Measurements from ENCODE around the gene PGAP1. TPM values are rescaled to one million over a fixed set of nuclear protein-coding genes. Genes with fewer than 3 reads are reported as not detected.

PGAP1 gene
- total RNA-seq, 1 experiment from 2014 or later = 3.5 TPM

DNA sequence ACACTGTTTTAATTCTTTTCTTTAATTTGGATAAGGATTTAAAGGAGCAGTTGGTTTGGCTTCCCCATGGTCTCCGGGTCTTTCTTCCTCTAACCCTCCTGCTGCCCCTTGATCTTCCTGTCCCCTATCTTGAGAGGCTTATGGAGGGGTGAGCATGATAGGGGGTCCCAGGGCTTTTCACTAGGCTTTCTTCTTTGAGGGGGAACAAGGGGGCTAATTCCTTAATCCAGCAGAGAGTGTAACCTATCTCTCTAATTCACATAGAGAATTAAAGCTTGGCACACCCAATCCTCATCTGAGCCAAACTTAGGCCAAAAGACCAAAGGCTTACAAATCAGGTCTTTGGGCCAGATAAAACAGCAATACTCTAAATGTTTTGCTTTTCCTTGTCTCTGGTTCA lies 95.8 kb downstream of the PGAP1 start:
- Histone ChIP-seq H3K4me1 (ENCODE audit: insufficient read depth, low read length) (peaks cover 3% of the 10 kb centered on the region; the same call in 1 of the 2 replicates), H4K20me1 (ENCODE audit: low read length) (no peaks in the 10 kb centered on the region), H3K79me2 (ENCODE audit: low read length) (no peaks in the 10 kb centered on the region), H3K4me3 (ENCODE audit: low read length) (no peak overlapping the region), H3K9me3 (ENCODE audit: low read length) (no peaks in the 10 kb centered on the region), H3K9ac (ENCODE audit: low read length) (no peak overlapping the region), H3K36me3 (ENCODE audit: low read depth, low read length) (no peaks in the 10 kb centered on the region), H2AFZ (ENCODE audit: low read length) (no peak overlapping the region), H3K4me2 (ENCODE audit: low read length) (no peak overlapping the region), H3F3A (ENCODE audit: low read length, unreplicated experiment) (no peaks in the 10 kb centered on the region), H3K27ac (ENCODE audit: low read length) (no peak overlapping the region), H3K9me2 (replicated peaks; ENCODE audit: low read length) (no peaks in the 10 kb centered on the region), H3K27me3 (ENCODE audit: low read length) (no peaks in the 10 kb centered on the region)
- ATAC-seq = no peak
- no peak for DNase-seq
- ChIA-PET CTCF (no interaction called here), POLR2A (ENCODE audit: unreplicated experiment) (no interaction called here)
- TF ChIP-seq EZH2phosphoT487 (IDR thresholded peaks at IDR 0.05; ENCODE audit: borderline replicate concordance, low read length) (no peak), EZH2 (IDR thresholded peaks at IDR 0.05; ENCODE audit: low read length, unreplicated experiment) (no peak)
- TF ChIP-seq, protein P1, sequence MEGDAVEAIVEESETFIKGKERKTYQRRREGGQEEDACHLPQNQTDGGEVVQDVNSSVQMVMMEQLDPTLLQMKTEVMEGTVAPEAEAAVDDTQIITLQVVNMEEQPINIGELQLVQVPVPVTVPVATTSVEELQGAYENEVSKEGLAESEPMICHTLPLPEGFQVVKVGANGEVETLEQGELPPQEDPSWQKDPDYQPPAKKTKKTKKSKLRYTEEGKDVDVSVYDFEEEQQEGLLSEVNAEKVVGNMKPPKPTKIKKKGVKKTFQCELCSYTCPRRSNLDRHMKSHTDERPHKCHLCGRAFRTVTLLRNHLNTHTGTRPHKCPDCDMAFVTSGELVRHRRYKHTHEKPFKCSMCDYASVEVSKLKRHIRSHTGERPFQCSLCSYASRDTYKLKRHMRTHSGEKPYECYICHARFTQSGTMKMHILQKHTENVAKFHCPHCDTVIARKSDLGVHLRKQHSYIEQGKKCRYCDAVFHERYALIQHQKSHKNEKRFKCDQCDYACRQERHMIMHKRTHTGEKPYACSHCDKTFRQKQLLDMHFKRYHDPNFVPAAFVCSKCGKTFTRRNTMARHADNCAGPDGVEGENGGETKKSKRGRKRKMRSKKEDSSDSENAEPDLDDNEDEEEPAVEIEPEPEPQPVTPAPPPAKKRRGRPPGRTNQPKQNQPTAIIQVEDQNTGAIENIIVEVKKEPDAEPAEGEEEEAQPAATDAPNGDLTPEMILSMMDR (conservative IDR thresholded peaks at IDR 0.05; ENCODE audit: low read depth, low read length) = no peak
- intact Hi-C loops (cut with micrococcal nuclease) = loop anchor here (10.0 kb wide), 1 partner anchor 154 kb away; no protein-coding TSS in a partner anchor
- no TSS peak for BruUV-seq (replicated peaks)

DNA sequence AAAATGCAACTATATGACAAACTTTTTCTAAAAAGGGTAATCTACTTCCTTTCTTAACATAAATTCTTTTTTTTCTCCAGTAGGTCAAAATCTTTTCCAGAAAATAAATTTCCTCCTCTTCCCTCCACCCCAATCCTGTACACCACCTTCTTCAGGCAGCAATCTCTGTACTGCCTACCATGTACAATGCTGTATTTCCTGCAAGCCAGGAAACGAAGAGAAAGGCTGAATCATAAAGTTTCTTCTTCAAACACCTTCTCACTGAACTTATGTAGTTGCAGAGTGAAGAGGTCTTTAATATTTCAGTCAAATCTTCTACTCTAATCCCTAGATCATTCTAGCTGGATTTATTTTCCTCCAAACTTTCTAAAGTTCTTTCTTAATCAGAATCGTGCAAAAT lies 99.2 kb downstream of the PGAP1 start:
- intact Hi-C loops (cut with micrococcal nuclease) = no loop called here
- CTCF ChIA-PET = no interaction called here
- Histone ChIP-seq H3K4me1 (ENCODE audit: insufficient read depth, low read length) (peaks cover 10% of the 10 kb centered on the region; the same call in 1 of the 2 replicates), H3F3A (ENCODE audit: low read length, unreplicated experiment) (no peaks in the 10 kb centered on the region), H3K9me3 (ENCODE audit: low read length) (no peaks in the 10 kb centered on the region), H4K20me1 (ENCODE audit: low read length) (no peaks in the 10 kb centered on the region), H3K27me3 (ENCODE audit: low read length) (no peaks in the 10 kb centered on the region), H3K9ac (ENCODE audit: low read length) (no peak overlapping the region), H3K36me3 (ENCODE audit: low read depth, low read length) (no peaks in the 10 kb centered on the region), H3K4me2 (ENCODE audit: low read length) (no peak overlapping the region), H3K9me2 (replicated peaks; ENCODE audit: low read length) (no peaks in the 10 kb centered on the region), H3K4me3 (ENCODE audit: low read length) (no peak overlapping the region), H3K79me2 (ENCODE audit: low read length) (no peaks in the 10 kb centered on the region), H2AFZ (ENCODE audit: low read length) (no peak overlapping the region), H3K27ac (ENCODE audit: low read length) (no peak overlapping the region)
- ATAC-seq (no peak), DNase-seq (no peak)
- POLR2A ChIA-PET (ENCODE audit: unreplicated experiment) = no interaction called here
- no TSS peak for BruUV-seq (replicated peaks)
- TF ChIP-seq, protein P1 (conservative IDR thresholded peaks at IDR 0.05; ENCODE audit: low read depth, low read length) = no peak
- TF ChIP-seq EZH2 (IDR thresholded peaks at IDR 0.05; ENCODE audit: low read length, unreplicated experiment) (no peak), EZH2phosphoT487 (IDR thresholded peaks at IDR 0.05; ENCODE audit: borderline replicate concordance, low read length) (no peak)

DNA sequence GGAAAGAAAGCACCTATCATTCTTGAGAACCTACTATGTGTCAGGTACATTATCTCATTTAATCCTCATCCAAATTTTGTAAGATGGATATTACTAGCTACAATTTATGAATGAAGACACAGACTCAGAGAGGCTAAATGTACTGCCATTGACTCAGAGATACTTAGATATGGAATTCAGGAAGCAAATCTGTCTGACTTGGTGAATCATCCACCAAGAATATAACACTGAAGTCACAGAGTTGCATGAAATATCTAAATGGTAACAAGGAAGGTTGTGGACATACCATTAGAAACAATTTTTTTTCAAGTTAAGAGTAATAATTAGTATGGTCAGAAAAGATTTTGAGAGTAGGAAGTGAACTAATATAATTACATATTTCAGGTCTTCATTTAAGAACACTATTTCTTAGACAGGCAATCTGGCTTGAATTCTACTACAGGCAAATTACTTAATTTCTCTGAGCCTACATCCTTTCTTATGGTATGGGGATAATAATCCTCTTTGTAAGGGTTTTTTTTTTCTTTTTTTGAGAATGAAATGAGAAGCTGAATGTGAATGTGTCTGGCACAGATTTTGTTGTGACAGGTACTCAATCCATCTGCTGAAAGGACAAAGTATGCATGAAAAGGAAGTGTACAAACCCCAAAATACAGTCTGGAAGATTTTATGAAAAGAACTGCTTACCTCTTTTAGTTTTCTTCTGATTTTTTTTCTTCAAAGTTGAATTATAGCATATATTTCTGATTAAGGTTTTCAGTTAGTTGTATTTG lies 102.6 kb downstream of the PGAP1 start:
- ATAC-seq (peak; percentile 89), DNase-seq (peak; percentile 69)
- Histone ChIP-seq H3K9me3 (ENCODE audit: low read length) (no peaks in the 10 kb centered on the region), H4K20me1 (ENCODE audit: low read length) (no peaks in the 10 kb centered on the region), H2AFZ (ENCODE audit: low read length) (no peak overlapping the region), H3K9me2 (replicated peaks; ENCODE audit: low read length) (no peaks in the 10 kb centered on the region), H3K9ac (ENCODE audit: low read length) (no peak overlapping the region), H3K27ac (ENCODE audit: low read length) (no peak overlapping the region), H3K79me2 (ENCODE audit: low read length) (no peaks in the 10 kb centered on the region), H3K4me2 (ENCODE audit: low read length) (peak overlapping the region; percentile 13; the same call in 1 of the 2 replicates), H3F3A (ENCODE audit: low read length, unreplicated experiment) (no peaks in the 10 kb centered on the region), H3K4me1 (ENCODE audit: insufficient read depth, low read length) (peaks cover 10% of the 10 kb centered on the region; the same call in 1 of the 2 replicates), H3K36me3 (ENCODE audit: low read depth, low read length) (no peaks in the 10 kb centered on the region), H3K27me3 (ENCODE audit: low read length) (no peaks in the 10 kb centered on the region), H3K4me3 (ENCODE audit: low read length) (no peak overlapping the region)
- intact Hi-C loops (cut with micrococcal nuclease) = no loop called here
- CTCF ChIA-PET = no interaction called here
- TF ChIP-seq EZH2 (IDR thresholded peaks at IDR 0.05; ENCODE audit: low read length, unreplicated experiment) (no peak), EZH2phosphoT487 (IDR thresholded peaks at IDR 0.05; ENCODE audit: borderline replicate concordance, low read length) (no peak)
- TF ChIP-seq, protein P1 (conservative IDR thresholded peaks at IDR 0.05; ENCODE audit: low read depth, low read length) = no peak
- no TSS peak for BruUV-seq (replicated peaks)
- POLR2A ChIA-PET (ENCODE audit: unreplicated experiment) = interaction anchor here (0.6 kb wide), 1 partner anchor 107 kb away, joined by 3 read pairs; no protein-coding TSS in a partner anchor

All from PC-3 (cell line).